Measurements from ENCODE around the gene SBNO1.
"Not testable (repeated sequence)": the region's sequence is repeated elsewhere in the genome, so short reads cannot be mapped to it uniquely, and the experiment has no call there.

The SBNO1 gene

DNA sequence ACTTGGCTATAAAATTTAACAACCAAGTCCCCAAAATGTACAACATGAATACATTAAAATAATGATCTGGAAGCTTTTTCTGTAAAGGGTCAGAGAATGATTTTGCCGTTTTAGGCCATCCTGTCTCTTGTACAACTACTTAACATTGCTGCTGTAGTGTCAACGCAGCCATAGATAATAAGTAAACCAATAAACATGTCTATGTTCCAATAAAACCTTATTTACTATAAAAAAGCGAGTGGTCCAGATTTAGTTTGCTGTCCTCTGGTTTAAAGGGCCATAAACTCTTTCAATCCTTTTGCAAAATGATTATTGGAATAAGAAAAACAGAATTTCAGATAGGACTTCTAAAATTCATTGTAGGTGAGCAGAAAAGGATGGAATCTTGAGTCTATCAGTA lies 29.2 kb downstream of the SBNO1 start:
- TF ChIP-seq CTCF (IDR thresholded peaks at IDR 0.05; ENCODE audit: low read length, missing control alignments): no peak
- H3K4me3 ChIP-seq (replicated peaks; ENCODE audit: low read depth, low read length): no peak overlapping the region
- no peak for DNase-seq (ENCODE audit: low read depth)

DNA sequence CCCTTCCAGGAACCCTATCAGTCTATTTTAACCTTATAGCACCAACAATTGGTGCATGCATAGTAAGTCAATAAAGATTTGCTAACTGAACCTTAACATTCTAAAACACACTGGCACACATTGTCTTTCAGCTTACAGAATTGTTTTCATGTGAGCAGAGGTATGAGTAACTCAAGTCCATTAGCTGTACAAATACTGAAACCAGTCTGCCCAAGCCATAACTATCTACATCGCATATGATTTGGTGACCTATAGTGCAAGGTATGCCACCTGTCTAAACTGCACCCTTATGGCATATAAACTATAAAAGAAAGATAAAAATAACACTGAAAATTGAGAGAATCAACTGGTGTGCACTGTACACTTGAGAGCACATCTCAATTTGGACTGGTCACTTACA lies 34.8 kb downstream of the SBNO1 start:
- no peak for TF ChIP-seq CTCF (IDR thresholded peaks at IDR 0.05; ENCODE audit: low read length, missing control alignments)
- DNase-seq (ENCODE audit: low read depth): no peak
- H3K4me3 ChIP-seq (replicated peaks; ENCODE audit: low read depth, low read length): no peak overlapping the region

DNA sequence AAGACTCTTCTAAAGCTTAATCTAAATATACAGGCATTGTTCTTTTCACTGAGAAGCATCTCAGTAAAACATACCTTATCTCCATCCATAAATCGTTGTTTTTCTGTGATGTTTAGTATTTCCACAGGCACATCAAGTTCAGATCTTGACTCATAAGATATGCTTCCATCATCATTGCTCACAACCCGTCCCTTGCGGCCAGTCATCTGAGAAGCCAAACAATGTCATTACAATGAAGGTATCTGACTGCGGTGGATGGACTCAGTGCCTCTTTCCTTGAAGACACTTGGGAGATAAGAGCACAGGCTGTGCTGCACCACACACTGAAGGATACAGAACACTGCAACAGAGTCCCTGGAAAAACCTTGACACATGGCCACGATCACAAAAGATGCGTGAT lies 44.8 kb downstream of the SBNO1 start:
- TF ChIP-seq CTCF (IDR thresholded peaks at IDR 0.05; ENCODE audit: low read length, missing control alignments): no peak
- no peak for DNase-seq (ENCODE audit: low read depth)
- H3K4me3 ChIP-seq (replicated peaks; ENCODE audit: low read depth, low read length): no peak overlapping the region

- no peak overlapping the region for H3K4me3 ChIP-seq (replicated peaks; ENCODE audit: low read depth, low read length)
- DNase-seq (ENCODE audit: low read depth): no peak
- TF ChIP-seq CTCF (IDR thresholded peaks at IDR 0.05; ENCODE audit: low read length, missing control alignments): no peak
These were observed 45.4 kb downstream of the SBNO1 start for GRCh38 chr12:123319273-123319672.

DNA sequence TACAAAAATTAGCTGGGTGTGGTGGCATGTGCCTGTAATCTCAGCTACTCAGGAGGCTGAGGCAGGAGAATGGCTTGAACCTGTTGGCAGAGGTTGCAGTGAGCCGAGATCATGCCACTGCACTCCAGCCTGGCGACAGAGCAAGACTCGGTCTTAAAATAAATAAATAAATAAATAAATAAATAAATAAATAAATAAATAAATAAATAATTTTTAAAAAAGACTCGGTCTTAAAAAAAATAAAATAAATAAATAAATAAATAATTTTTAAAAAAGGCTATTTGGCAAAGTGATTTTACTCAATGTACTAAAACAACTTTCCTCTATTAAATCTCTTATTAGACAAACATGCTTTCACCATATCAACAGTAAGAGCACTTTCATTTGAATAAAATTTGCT lies 51.6 kb downstream of the SBNO1 start:
- not testable (repeated sequence) for DNase-seq (ENCODE audit: low read depth); H3K4me3 ChIP-seq (replicated peaks; ENCODE audit: low read depth, low read length)

GRCh38 chr12:123306200-123306599 lies 58.4 kb downstream of the SBNO1 start:
- H3K4me3 ChIP-seq (replicated peaks; ENCODE audit: low read depth, low read length): no peak overlapping the region
- no peak for TF ChIP-seq CTCF (IDR thresholded peaks at IDR 0.05; ENCODE audit: low read length, missing control alignments)
- DNase-seq (ENCODE audit: low read depth): no peak

DNA sequence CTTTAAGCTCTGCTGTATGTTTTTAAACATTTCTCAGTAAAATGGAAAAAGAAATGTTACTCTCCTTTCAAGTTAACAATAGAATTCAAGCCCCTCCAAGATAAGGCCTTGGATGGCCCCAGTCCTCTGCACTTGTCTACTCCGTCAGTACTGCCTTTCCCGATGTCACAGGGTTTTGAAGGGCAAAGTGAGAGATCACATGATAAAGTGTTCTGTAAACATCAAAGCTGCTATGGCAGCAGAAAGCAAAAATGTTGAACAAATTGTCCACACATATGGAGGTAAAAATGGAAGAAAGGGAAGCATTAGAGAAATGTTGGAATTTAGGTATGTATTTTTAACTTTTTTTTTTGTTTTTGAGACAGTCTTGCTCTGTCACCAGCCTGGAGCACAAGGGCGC lies 59.5 kb downstream of the SBNO1 start:
- DNase-seq (ENCODE audit: low read depth): no peak
- TF ChIP-seq CTCF (IDR thresholded peaks at IDR 0.05; ENCODE audit: low read length, missing control alignments): no peak

More for the DNA sequence above, 59.5 kb downstream of the SBNO1 start:
- H3K4me3 ChIP-seq (replicated peaks; ENCODE audit: low read depth, low read length): no peak overlapping the region

Measured in fibroblast of pulmonary artery (primary cell).